ENCODE data around the gene KRTAP2-3.

Gene KRTAP2-3

DNA sequence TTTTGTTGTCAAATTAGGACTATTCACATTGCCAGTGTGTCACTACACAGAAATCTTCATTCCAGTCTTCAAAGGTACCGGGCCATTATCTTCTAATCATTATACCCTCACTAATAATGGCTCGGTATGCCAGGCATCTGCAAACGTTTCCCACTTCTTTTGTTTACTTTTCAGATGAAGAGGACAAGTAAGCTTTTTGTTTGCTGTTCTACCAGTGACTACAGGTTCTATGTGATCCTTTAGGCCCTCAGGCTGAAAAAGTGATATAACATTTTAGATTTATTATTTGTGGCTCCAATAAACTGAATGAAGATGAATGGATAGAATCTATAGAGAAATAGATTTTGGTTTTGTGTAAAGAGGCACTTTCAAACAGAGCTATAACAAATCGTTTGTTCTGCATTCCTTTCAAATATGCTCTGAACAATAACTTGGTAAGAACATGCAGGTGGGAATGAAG is 50.6 kb downstream of the KRTAP2-3 start:
- H3K9me3 ChIP-seq (replicated peaks in 1 of 2; ENCODE audit: control insufficient read depth in 2 of 2, insufficient read depth in 1 of 2, low read depth in 1 of 2, low read length in 2 of 2): peaks cover 0 to 3% of the 10 kb centered on the region in 2 donors

More for the DNA sequence above, 50.6 kb downstream of the KRTAP2-3 start:
- Histone ChIP-seq H3K27me3 (ENCODE audit: control insufficient read depth in 3 of 3, insufficient read depth in 3 of 3, low read depth in 1 of 3, low read length in 3 of 3) (no peaks in the 10 kb centered on the region), H2BK12ac (ENCODE audit: low read length) (no peak overlapping the region), H3K4me2 (ENCODE audit: insufficient read depth, low read length, poor library complexity, severe bottlenecking) (no peak overlapping the region), H3K27ac (replicated peaks; ENCODE audit: low read length) (no peak overlapping the region), H3K36me3 (replicated peaks in 1 of 2; ENCODE audit: control insufficient read depth in 2 of 2, insufficient read depth in 2 of 2, low read length in 2 of 2) (no peaks in the 10 kb centered on the region), H4K91ac (ENCODE audit: low read depth, low read length, poor library complexity) (no peak overlapping the region), H2BK15ac (ENCODE audit: low read length) (no peak overlapping the region), H3K4ac (ENCODE audit: low read length) (no peak overlapping the region), H2AK5ac (ENCODE audit: low read depth, low read length) (no peak overlapping the region), H3K4me1 (ENCODE audit: control insufficient read depth in 2 of 2, insufficient read depth in 1 of 2, low read depth in 1 of 2, low read length in 2 of 2) (peaks cover 0 to 5% of the 10 kb centered on the region in 2 donors), H3K14ac (ENCODE audit: low read length) (no peak overlapping the region), H3K23ac (ENCODE audit: low read depth, low read length, poor library complexity) (no peak overlapping the region), H2AFZ (ENCODE audit: low read length) (no peak overlapping the region), H4K8ac (ENCODE audit: low read depth, low read length) (no peak overlapping the region), H2BK5ac (ENCODE audit: low read length) (no peak overlapping the region), H3K18ac (ENCODE audit: low read length) (no peak overlapping the region), H3K79me1 (ENCODE audit: low read depth, low read length) (no peaks in the 10 kb centered on the region), H3K9ac (ENCODE audit: low read depth, low read length, poor library complexity) (no peak overlapping the region), H2BK120ac (ENCODE audit: low read depth, low read length) (no peak overlapping the region), H3K4me3 (ENCODE audit: low read length in 2 of 2) (no peak overlapping the region)
- peak; percentile 43 for DNase-seq (ENCODE audit: low spot score)
- no CpG with 5 or more reads among the region's 4 CpGs for WGBS, 2 donors (ENCODE audit: extremely low coverage in 2 of 2, insufficient read length in 2 of 2, insufficient replicate concordance in 1 of 2)

Data from neuronal stem cell (in vitro differentiated cells).